DMS153 (cell line): ENCODE measurements around the gene CAMK2A.

Experiments used
- DNase-seq: peaks from one replicate; lab custom pipeline; 2025; lab: John Stamatoyannopoulos, UW

The CAMK2A gene

DNA sequence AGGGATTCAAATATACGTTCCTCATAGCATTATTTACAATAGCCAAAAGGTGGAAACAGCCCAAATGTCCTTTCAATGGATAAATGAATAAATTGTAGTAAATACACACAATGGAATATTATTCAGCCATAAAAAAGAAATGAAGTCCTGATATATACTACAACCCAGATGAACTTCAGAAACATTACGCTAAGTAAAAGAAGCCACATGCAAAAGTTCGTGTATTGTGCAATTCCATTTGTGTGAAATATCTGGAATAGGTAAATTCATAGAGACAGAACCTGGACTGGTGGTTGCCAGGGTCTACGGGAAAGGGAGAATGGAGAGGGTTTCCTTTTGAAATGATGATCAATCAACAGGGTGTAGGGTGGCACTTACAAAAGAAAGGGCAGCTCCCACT, 25.7 kb upstream of the CAMK2A start:
- DNase-seq, result no peak

DNA sequence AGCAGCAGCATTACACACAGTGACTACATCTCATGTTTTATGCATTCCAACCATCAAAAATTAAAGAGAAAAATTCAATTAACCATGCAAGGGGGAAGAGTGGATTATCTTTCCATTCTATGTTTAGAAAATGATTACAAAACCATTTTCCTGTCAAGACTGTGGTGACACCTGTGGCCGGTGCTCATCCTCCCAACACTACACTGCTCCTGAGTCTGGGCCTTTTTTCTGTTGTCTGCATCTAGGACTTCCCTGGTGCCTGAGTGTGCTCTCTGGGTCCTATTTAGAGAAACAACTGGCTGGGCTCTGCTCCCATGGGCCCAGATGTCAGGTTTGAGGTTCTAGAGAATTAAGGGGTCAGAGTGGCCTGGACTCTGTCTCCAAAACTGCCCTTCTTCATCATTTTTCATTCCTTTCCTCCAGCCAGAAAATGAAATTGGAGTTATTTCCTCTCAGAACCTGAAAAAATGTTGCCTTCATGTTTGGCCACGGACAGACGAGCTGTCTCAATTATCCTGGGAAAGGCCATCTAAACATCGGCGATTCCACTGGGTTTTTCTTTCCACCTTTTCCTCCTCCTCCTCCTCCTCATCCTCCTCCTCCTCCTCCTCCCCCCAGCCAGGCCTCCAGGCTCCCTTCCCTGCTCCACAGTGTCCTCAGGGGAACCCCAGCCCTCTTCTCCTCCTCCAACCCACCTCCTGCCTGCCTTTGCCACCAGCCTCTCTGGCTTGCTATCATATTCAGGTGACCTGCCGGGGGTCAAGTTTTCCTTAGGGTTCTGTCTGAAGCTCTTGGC, 24.5 kb upstream of the CAMK2A start:
- no peak for DNase-seq

DNA sequence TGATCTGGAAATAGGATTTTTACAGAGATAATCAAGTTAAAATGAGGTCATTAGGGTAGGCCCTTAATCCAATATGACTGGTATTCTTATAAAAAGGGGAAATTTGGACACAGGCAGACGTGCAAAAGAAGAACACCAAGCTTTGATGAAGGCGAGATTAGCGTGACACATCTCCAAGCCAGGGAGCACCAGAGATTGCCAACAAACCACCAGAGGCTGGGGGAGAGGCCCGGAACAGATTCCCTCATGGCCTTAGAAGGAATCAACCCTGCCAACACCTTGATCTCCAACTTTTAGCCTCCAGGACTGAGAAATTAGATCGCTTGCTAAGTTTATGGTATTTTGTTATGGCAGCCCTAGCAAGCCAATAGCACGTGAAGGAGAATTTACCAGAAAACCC, 23.9 kb upstream of the CAMK2A start:
- DNase-seq, result no peak

DNA sequence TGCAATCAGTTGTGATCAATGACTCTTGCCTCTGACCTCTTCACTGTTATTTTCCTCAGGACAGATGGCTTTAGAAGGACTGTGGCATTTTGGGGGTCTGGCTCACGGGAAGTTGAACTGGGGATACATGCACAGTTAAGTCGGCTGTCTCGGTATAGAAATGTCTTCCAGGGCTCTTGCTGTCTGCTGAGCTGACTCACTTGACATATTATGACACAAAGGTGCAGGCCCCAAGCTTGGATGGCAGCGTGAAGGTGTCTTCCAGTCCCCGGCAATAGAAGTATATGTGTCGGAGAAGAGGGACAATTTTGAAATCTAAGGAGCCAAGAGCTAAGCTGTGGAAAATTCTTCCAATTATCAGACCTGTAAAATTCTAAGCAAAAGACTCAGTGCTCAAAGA, 22.9 kb upstream of the CAMK2A start:
- DNase-seq, result no peak

DNA sequence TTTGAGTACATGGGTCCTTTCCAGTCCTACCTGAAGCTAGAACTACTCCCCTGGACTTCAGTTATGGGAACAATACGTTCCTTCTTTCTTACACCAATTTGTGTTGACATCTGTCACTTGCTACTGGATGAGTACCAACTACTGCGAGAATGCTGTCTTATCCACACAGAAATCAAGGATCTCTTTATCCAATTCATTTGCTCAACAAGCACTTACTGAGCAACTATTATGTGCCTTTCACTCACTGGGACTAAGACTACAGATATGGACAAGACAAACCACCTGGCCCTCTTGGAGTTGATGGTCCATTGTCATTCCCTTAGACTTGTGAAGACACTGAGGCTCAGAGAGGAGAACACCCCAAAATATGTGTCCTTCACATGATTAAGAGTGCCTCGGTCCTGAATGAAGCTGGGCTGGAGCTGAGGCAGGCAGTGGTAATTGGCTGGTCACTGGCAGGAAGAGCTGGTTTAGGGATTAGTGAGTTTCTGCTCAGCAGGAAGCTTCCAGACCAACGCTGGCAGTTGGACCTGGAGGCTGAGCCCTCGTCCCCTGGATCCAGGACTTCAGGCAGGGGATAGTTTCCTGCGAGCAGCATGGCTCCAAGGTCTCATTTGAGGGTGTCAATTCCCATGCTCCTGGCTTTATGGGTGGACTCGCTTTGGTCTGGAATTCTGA, 21.6 kb upstream of the CAMK2A start:
- DNase-seq, result no peak

DNA sequence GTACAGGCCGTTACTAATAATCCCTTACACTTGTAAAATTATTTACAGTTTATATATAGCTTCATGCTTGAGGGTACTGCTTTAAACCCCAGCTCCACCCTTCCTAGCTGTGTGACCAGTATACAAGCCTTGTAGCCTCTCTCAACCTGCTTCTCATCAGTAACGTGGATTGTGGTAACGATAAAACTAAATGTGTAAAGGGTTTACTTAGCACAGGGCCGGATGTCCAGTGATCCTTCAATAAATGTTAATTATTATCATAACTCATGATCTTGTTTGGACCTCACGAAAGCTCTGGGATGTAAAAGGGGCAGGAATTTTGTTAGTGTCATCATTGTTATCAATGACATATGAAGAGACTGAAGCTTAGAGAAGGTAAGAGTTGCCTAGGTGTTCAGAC, 20.7 kb upstream of the CAMK2A start:
- DNase-seq, result no peak

DNA sequence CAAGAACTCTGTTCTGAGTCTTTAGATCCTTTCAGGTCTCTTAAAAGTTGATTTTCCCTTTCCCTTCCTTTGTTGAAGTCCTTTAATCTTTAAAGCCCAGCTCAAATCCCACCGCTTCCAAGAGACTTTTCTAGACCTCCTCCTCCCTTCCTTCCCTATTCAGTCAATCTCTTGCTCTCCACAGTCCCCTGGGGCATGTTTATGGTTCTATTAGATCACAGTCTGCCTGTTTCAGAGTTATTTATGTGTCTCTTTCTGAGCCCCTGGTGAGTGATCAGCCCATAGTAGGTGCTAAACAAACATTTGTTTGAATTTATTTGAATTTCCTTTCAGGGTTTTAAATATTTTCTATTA, 20.3 kb upstream of the CAMK2A start:
- DNase-seq, result no peak

DNA sequence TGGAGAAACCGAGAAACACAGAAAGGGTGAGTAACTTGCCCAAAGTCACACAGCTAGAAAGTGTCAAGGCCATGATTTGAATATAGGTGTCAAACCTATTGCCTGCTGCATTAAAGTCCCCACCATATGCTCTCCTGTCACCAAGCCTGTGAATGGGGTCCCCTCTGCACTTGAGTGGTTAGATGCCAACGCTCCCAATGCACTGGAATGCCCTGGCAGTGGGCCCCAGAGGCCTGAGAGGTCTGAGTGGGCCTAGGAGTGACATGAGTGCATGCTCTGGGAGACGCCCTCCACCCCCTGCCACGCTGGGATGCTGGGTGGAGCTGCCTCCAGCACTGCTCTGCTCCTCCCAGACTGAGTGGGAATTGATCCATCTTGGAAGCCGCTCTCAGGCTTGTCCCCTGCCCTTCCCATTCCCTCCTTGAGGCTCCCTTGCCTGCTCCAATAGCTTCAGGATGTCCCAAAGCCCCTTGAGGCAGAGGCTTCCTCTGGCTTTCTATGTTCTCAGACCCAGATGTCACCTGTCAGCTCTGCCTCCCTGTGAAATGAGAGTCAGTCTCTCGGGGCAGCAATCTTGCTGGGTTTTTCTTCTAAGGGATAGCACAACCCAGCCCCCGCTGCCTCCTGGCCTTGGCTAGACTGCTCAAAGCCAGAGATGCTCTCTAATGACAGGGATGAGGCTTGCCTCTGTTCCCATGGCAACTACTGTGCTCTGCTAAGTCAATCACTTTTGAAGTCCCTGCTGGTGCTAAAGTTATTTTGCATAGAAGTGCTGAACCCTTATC, 19.7 kb upstream of the CAMK2A start:
- no peak for DNase-seq

DNA sequence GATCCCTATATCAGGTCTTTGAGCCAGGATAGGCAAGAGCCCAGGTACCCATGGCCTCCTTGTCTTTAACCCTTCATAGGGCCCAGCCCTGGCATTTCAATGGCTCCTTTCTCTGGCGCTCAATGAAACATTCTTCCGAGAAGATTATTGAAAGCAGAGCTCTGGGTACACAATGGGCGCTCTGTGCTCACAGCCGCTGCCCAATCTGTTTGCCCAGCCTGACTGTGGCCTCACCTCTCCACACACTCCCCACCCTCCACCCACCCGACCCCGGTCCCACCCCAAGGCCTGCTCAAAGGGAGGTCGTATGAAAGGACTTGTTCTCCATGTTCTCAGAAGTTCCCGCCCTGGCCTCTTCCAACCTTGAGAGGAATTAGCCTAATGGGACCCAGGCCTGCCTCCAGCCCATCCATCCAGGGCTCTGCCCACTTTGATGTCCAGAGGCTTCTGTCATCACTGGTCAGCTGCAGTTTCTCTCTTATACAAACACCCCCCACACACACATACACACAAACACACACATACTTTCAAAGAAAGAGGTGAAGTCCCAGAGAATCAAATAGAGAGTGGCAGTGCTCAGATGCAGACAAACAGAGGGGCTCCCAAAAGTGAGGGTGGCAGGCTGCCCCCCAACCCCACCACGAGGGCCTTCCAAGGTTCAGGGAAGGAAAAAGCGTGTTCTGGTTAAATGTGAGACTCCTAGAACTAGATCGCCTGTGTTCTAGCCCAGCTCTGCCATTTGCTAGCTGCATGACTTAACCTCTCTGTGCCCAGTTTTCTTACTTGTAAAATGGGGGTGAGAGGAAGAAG, 18.2 kb upstream of the CAMK2A start:
- DNase-seq, result no peak

DNA sequence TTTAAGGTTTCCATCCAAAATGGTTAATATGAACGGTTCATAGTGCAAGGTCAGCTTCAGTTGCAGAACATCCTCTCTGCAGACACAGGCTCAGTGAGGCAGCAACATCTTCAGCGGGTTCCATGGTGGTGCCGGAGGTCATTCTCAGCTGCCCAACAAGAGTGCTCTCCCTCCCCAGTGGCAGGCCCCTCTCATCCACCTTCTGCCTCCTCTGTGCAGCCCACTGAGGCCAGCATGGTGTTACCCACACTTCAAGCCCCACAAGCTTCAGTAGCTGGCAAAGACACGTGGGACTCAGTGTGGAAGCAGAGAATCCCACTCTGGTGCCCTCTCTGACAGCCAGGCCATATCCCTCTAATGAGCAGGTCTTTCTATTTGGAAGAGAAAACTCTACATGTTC, 17.2 kb upstream of the CAMK2A start:
- no peak for DNase-seq

DNA sequence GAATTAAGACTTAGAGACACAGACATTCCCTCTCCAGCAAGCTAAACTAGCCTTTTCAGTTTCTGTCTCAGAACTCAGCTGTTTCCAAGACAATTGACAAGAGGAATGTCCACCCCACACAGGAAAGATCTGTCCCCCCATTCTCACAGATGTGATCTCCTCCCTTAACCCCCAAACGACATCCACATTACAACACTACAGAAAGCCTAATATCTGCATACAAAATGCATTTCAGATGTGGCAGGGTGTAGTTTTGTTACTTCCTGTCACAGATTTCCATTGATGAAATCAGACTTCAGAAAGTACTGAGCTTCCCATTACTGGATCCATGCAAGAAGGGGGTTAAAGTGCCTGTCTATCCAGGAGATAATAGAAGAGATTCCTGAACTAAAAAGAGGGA, 16.0 kb upstream of the CAMK2A start:
- DNase-seq, result no peak

DNA sequence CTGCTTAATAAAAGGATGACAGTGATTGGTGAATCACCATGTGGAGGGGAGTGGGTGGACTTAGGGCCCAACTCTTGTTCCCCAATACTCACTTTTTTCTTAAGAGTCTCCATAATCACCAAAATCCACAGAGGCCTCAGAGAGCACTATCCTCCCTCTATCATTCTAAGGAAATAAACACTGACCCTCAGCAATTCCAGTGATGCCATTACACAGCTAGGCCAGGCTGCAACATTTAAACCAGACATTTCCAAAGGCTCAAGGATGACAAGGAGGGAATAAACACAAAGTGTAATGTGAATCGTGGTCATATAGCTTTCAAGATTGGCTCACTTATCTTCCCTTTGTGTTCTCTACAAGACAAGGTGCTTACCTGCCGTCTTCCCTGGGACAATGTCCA, 15.5 kb upstream of the CAMK2A start:
- no peak for DNase-seq

DNA sequence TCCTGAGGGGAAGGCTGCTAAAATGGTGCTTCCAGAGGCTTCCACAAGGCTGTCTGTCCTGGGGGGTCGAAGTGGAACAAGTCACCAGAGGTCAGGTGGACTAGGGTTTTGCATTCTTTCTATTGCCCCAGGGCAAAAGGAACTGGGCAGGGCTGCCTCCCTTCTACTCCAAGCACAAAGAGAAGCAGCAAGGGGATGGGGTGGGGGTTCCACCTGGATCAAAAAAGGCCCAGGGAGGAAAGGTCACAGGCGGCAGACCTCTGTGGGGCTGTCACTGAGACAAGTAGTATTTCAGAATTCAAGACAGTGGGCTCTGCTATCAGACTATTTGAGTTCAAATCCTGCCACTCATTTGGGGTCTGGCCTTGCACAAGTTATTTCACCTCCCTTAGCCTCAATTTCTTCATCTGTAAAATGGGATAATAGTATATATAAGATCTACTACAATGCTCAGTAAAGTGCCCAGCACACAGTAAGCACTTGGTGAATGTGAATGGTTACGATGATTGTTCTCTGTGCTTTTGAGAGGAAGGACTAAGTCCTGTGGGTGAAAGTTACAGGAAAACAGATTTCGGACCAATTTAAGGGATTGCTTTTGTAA, 15.0 kb upstream of the CAMK2A start:
- no peak for DNase-seq

DNA sequence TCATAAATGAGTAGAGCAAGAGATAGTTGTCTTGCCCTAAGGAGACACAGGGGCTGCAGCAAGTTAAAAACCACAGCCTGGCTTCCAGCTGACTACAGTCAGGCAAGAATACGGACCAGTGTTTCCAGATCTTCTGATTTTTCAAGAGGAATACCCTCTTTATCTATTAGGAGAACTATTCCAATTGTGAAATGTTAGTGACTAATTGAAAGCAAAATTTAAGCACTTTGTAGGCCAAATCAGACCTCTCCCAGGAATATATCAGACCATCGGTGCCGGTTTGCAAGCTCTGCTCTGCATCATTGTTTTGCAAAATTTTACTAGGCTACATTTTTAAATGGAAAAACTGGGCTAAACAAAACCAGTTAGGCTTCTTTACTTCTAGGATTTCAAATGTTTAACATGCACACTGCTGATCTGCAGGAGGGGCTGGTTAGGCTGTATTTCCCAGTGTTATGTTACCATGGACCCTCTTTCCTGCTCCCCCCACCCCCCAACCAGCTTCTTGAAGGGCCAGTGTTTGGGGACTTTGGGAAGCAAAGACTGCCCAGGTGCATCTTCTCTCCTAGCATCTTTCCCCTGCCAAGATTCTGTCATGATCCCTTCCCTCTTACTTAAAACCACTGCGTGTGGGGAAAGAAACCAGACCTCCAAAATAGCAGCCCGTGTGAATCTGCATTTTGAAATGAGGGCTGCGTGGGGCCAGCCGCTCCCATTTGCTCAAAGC, 14.2 kb upstream of the CAMK2A start:
- no peak for DNase-seq

DNA sequence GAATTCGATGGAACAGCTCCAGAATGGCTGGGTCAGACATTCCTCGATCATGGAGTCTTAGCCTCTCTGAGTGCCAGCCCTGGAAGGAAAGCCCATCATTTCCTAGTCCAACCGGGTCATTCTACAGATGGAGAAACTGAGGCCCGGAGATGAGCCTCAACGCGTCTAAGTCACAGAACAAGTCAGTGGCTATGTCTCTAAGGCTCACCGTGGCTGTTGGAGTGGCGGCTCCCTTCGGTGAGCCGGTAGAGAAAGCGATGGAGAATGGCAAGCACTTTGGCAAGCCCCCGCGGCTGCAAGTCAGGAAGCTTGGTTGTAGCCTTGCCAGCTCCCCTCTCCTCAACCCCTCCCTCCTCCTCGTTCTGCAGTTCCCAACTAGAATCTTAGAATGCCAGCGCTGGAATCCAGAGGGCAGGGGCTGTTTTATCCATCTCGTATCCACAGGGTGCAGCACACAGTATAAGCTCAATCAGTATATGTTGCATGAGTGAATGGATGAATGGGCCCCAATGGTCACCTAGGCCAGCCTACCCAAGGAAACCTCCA, 13.6 kb upstream of the CAMK2A start:
- no peak for DNase-seq

DNA sequence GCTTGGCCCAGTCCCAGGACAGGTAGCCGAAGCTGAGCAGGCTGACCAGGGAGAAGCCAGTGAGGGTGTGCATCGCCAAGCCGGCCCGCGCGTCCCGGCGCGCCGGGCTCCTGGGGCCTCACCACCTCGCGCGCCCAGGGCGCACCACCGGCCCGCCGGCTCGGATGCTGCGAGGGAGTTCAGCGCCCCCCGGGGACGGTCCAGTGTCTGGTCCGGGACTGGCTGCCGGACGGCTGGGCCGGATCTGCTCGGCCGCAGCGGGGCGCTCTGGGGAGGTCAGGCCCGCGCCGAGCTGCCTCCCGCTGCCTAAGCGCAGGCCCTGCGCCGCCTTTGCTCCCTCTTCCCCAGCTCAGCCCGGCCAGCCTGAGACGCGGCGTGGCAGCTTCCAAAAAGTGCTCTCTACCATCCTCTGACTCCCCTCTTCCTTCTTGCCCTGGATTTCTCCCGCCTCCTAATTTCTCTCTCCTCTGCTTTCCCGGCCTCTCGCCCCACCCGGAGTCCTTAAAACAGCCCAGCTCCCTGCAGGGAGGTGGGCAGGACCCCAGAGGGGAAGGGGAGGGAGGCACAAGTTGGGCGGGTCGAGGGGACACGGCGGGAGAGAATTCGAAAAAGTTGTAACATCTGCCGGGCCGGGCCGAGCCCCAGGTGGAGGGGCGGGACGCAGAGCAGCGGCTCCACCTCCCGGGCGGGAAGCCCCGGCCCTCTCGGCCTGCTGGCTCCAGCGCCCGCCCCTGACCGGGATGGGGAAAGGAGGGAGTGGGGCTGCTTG, 12.9 kb upstream of the CAMK2A start, which contains the start of gene ARSI:
ARSI (minus strand) TSS at position 605 of the 769 bp plus-strand sequence; CDS start at position 73, 532 bp downstream.
- DNase-seq, result no peak

DNA sequence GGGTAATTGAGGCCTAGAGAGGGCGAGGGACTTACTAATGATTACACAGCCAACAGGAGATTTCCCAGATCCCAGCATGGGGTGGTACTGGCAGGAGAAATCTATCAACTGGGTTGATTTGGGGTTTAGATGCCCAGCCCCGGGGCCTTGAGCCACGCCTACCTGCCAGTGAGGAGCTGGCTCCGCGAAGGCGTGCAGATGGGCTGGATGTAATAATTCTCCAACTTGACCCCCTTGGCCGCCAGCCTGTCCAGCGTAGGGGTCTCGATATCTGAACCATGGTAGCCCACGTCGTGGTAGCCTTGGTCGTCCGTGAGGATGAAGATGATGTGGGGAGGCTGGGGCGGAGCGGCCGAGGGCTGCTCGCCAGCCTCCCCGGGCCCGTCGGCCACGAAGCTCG, 12.3 kb upstream of the CAMK2A start:
- no peak for DNase-seq

DNA sequence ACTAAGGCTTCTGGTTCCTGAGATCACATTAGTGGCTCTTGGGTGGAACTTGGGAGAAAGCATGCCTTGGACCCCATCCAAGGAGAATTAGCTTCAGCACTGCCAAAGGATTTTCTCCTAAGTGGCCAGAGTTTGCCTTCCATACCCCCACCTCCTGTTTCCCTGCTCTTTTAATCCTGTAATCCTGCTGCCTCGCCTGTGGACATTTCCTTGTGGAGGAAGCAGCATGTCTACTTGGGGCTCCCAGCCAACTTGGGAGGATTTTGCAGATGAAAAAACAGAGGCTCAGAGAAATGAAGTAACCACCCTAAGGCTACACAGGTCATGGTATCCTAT, 11.6 kb upstream of the CAMK2A start:
- no peak for DNase-seq

DNA sequence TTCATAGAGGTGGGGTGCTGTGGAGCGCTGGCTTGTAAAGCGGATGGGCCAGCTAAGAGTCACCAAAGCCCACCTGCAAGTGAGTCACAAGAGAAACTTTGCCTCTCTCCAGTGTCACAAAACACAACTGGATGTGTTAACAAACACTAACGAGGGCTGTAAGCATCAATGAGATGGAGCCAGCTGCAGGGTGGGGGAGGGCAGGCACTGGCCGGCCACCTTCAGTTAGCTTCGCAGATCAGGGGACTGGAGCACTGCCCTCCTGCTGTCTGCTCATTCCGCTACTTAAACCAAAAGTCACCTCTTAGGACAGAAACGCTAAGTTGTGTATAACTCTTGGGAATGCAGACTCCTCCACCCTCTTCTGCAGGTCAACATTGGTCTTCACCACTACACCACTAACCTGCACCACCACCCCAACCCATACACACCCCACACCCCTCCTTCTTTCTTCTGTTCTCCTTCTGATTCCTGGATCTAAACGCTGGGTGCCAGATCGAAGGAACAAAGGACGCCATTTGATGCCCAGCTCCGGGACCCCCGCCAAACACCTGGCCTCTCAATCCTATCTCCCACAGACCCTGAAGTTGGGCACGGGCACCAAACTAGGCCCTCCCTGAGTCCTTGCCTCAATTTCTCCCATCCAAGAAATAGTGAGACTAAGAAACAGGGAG, 11.1 kb upstream of the CAMK2A start:
- no peak for DNase-seq
